HepG2 (cell line): ENCODE results near the gene NUAK2. TPM values are rescaled to one million over a fixed set of nuclear protein-coding genes. Genes with fewer than 3 reads are reported as not detected.

Experiments
- ATAC-seq: fragments of 200-7000 bp; cut with Tn5 transposase; 3 replicates; pipeline ENCODE4 v1.9.1; 2020; ENCODE audit warnings: mild to moderate bottlenecking, moderate library complexity
- BruUV-seq: library from RNA; stranded (reverse); fragments of 400-500 nt; replicated peaks from 2 replicates; lab custom pipeline; 2021; lab: Mats Ljungman, UMichigan
- CTCF ChIA-PET: fragments of 300-600 bp; formaldehyde crosslinking; extraction: SDS; loops from one replicate; lab custom pipeline; 2021; ENCODE audit warnings: low total read pairs, inconsistent platforms, low intra/inter-chr PET ratio; lab: Yijun Ruan, JAX
- POLR2A ChIA-PET: fragments of 350-600 bp; sonication (Branson Sonifier 250); formaldehyde crosslinking; loops from one replicate; lab custom pipeline; 2020; ENCODE audit warnings: antibody characterized with exemption, inconsistent platforms; lab: Yijun Ruan, JAX
- DNase-seq: peaks from one replicate; pipeline ENCODE4 v3.0.0-alpha.2; 2015; ENCODE audit warnings: low spot score
- FAIRE-seq: peaks from 3 replicates; lab custom pipeline; 2011; peaks lifted over from hg19 to GRCh38; lab: Jason Lieb, UNC
- H2AFZ ChIP-seq: one replicate; pipeline ENCODE4 v1.6.1; 2011; ENCODE audit warnings: low read length, inconsistent platforms
- H3K27ac ChIP-seq: fragments of 300-600 bp; 3 replicates; pipeline ENCODE4 v1.8.0; 2011; ENCODE audit warnings: mixed run types, mild to moderate bottlenecking, mixed read lengths, low read length, inconsistent platforms; ENCODE audit not compliant: insufficient read depth; ENCODE audit errors: extremely low read length
- H3K27me3 ChIP-seq, 2 experiments: fragments of 200-600 bp in 1 of 2; 2 replicates in 1 of 2; 3 replicates in 1 of 2; pipeline versions ENCODE4 v1.6.0 to v1.8.0; 2011; ENCODE audit warnings: low read length in 2 of 2, mild to moderate bottlenecking in 2 of 2, moderate library complexity in 2 of 2, inconsistent platforms in 1 of 2; ENCODE audit not compliant: insufficient read depth in 2 of 2, control insufficient read depth in 1 of 2
- H3K36me3 ChIP-seq, 2 experiments: fragments of 200-600 bp in 1 of 2; replicated peaks in 1 of 2; 2 replicates in 1 of 2; 3 replicates in 1 of 2; pipeline versions ENCODE4 v1.5.1 to v1.8.0; 2011; ENCODE audit warnings: low read length in 2 of 2, inconsistent platforms in 1 of 2; ENCODE audit not compliant: insufficient read depth in 2 of 2, control insufficient read depth in 1 of 2
- H3K4me1 ChIP-seq: 2 replicates; pipeline ENCODE4 v1.5.1; 2012; ENCODE audit warnings: low read length, inconsistent platforms; ENCODE audit not compliant: insufficient read depth
- H3K4me2 ChIP-seq: 2 replicates; pipeline ENCODE4 v1.6.0; 2011; ENCODE audit warnings: low read depth, low read length, inconsistent platforms
- H3K4me3 ChIP-seq, 3 experiments: fragments of 200-600 bp in 1 of 3; sonication (generic), shearing (Covaris generic) in 1 of 3; replicated peaks in 1 of 3; 2 replicates each; pipeline ENCODE4 v1.5.1; 2011 to 2016; ENCODE audit warnings: low read length in 3 of 3, inconsistent platforms in 2 of 3, low read depth in 2 of 3, mild to moderate bottlenecking in 2 of 3, control low read depth in 1 of 3, mixed read lengths in 1 of 3; ENCODE audit not compliant: insufficient read depth in 1 of 3
- H3K79me2 ChIP-seq: one replicate; pipeline ENCODE4 v1.6.1; 2011; ENCODE audit warnings: low read length, inconsistent platforms; ENCODE audit not compliant: insufficient read depth
- H3K9ac ChIP-seq: 2 replicates; pipeline ENCODE4 v1.6.0; 2011; ENCODE audit warnings: mild to moderate bottlenecking, low read depth, low read length, inconsistent platforms; ENCODE audit not compliant: insufficient read depth
- H3K9me3 ChIP-seq: 2 replicates; pipeline ENCODE4 v1.5.1; 2012; ENCODE audit warnings: mild to moderate bottlenecking, low read length
- H4K20me1 ChIP-seq: 2 replicates; pipeline ENCODE4 v1.6.0; 2011; ENCODE audit warnings: inconsistent platforms, mild to moderate bottlenecking, low read length, moderate library complexity; ENCODE audit not compliant: insufficient read depth
- AGO1 ChIP-seq: fragments of 200-400 bp; formaldehyde crosslinking; IDR thresholded peaks from 2 replicates; pipeline ENCODE4 v1.6.1; 2017; ENCODE audit warnings: mild to moderate bottlenecking, low read depth, low read length, moderate library complexity; ENCODE audit not compliant: poor library complexity, severe bottlenecking
- BCL3 ChIP-seq: sonication (generic); formaldehyde crosslinking; IDR thresholded peaks from 2 replicates; pipeline ENCODE4 v1.5.1; 2020; ENCODE audit warnings: mild to moderate bottlenecking, missing genetic modification reagents, moderate library complexity
- CBX5 ChIP-seq: sonication (generic); formaldehyde crosslinking; IDR thresholded peaks from 2 replicates; pipeline ENCODE4 v1.4.0; 2020; ENCODE audit warnings: missing genetic modification reagents, borderline replicate concordance
- CEBPG ChIP-seq: IDR thresholded peaks from 2 replicates; pipeline ENCODE4 v1.6.1; 2016
- E2F5 ChIP-seq: sonication (generic); formaldehyde crosslinking; conservative IDR thresholded peaks from 2 replicates; pipeline ENCODE4 v1.4.0; 2020; ENCODE audit warnings: missing genetic modification reagents
- GFI1 ChIP-seq: sonication (generic); formaldehyde crosslinking; IDR thresholded peaks from 2 replicates; pipeline ENCODE4 v1.5.0; 2020; ENCODE audit warnings: missing genetic modification reagents, mild to moderate bottlenecking, borderline replicate concordance
- HNRNPH1 ChIP-seq: fragments of 200-400 bp; formaldehyde crosslinking; optimal IDR thresholded peaks from 2 replicates; pipeline ENCODE3; 2017; ENCODE audit warnings: mild to moderate bottlenecking, low read depth, low read length
- NR1H2 ChIP-seq: sonication (generic); formaldehyde crosslinking; IDR thresholded peaks from 2 replicates; pipeline ENCODE4 v1.8.1; 2022; ENCODE audit warnings: low read depth, missing genetic modification reagents, borderline replicate concordance
- POLR2AphosphoS5 ChIP-seq: IDR thresholded peaks from 2 replicates; pipeline ENCODE4 v1.6.1; 2012; ENCODE audit warnings: low read depth, low read length
- POLR2G ChIP-seq: fragments of 200-400 bp; formaldehyde crosslinking; IDR thresholded peaks from 2 replicates; pipeline ENCODE4 v1.6.1; 2018; ENCODE audit warnings: mild to moderate bottlenecking, low read depth, low read length, moderate library complexity
- RNF2 ChIP-seq: fragments of 450-650 bp; conservative IDR thresholded peaks from 2 replicates; pipeline ENCODE4 v1.6.1; 2016; ENCODE audit warnings: low read depth
- TARDBP ChIP-seq: sonication (generic); formaldehyde crosslinking; IDR thresholded peaks from 2 replicates; pipeline ENCODE4 v1.8.0; 2022; ENCODE audit warnings: mild to moderate bottlenecking, missing genetic modification reagents
- TRIM24 ChIP-seq: sonication (generic); formaldehyde crosslinking; IDR thresholded peaks from 2 replicates; pipeline ENCODE4 v1.8.0; 2022; ENCODE audit warnings: mild to moderate bottlenecking, missing genetic modification reagents
- WIZ ChIP-seq: sonication (generic); formaldehyde crosslinking; IDR thresholded peaks from 2 replicates; pipeline ENCODE4 v1.5.1; 2020; ENCODE audit warnings: mild to moderate bottlenecking, missing genetic modification reagents
- ZFP41 ChIP-seq: sonication (generic); formaldehyde crosslinking; IDR thresholded peaks from 2 replicates; pipeline ENCODE4 v1.4.0; 2020; ENCODE audit warnings: mild to moderate bottlenecking, missing genetic modification reagents, borderline replicate concordance
- ZNF354B ChIP-seq: sonication (generic); formaldehyde crosslinking; IDR thresholded peaks from 2 replicates; pipeline ENCODE4 v1.8.0; 2022; ENCODE audit warnings: mild to moderate bottlenecking, missing genetic modification reagents
- ZNF878 ChIP-seq: sonication (generic); formaldehyde crosslinking; IDR thresholded peaks from 2 replicates; pipeline ENCODE4 v1.8.1; 2023; ENCODE audit warnings: mild to moderate bottlenecking, missing genetic modification reagents, moderate library complexity
- ZSCAN31 ChIP-seq: sonication (generic); formaldehyde crosslinking; IDR thresholded peaks from 2 replicates; pipeline ENCODE4 v1.5.0; 2020; ENCODE audit warnings: low read depth, mild to moderate bottlenecking, missing genetic modification reagents
- WGBS: methylation state at CpG from one replicate; pipeline ENCODE4 v1.1.6; 2017; ENCODE audit warnings: low lambda C conversion rate; 5-methylcytosine and 5-hydroxymethylcytosine counted together
- in situ Hi-C: cut with HindIII; loops from 2 replicates; pipeline ENCODE4 v1.10.0; 2017; ENCODE audit warnings: low pct_unique_long_range_greater_than_20kb; ENCODE audit not compliant: extremely low pct_ligation_motif_present
- intact Hi-C: fragments of 100-400 bp; cut with micrococcal nuclease; formaldehyde crosslinking; loops from one replicate; pipeline ENCODE4 v1.10.0; 2022; ENCODE audit not compliant: unreplicated experiment
- polyA plus RNA-seq, 8 experiments: library from polyadenylated mRNA; depleted of rRNA in 3 of 8; stranded (reverse) in 7 of 8; unstranded in 1 of 8; fragments of >200 nt; fragmentation: Illumina TruSeq in 4 of 8; extraction: Trizol in 4 of 8; gene quantifications; 2 replicates each; pipeline versions ENCODE4 v1.2.1 to v1.2.3, GENCODE V29; 2011 to 2016; ENCODE audit warnings: low read depth in 4 of 8, missing spikeins in 1 of 8, mixed read lengths in 1 of 8; ENCODE audit not compliant: insufficient read depth in 1 of 8
- total RNA-seq, 5 experiments: library from RNA; depleted of rRNA; stranded (reverse); fragments of >200 nt; fragmentation: Illumina TruSeq; extraction: Trizol; gene quantifications; 2 replicates each; pipeline ENCODE4 v1.2.3, GENCODE V29; 2016; ENCODE audit warnings: low read depth in 1 of 5
- TF ChIP-seq, protein P1 (sequence below): sonication (generic); formaldehyde crosslinking; IDR thresholded peaks from 2 replicates; pipeline ENCODE4 v1.4.0; 2020; ENCODE audit warnings: mild to moderate bottlenecking, low read depth, missing genetic modification reagents
- TF ChIP-seq, protein P2 (sequence below): sonication (generic); formaldehyde crosslinking; IDR thresholded peaks from 2 replicates; pipeline ENCODE4 v1.4.0; 2020; ENCODE audit warnings: mild to moderate bottlenecking, low read depth, missing genetic modification reagents

Gene NUAK2
- total and polyA plus RNA-seq, 2 of the 13 experiments (the other 11 are each of a cell fraction or from before 2014, with no cell fraction given), result 0.75 to 1.1 TPM

- H3K4me3 ChIP-seq, result peak overlapping the region in 1 of 3 experiments; percentile 25; a peak in 2 of 6 replicates
- H3K36me3 ChIP-seq, result no peaks in the 10 kb centered on the region
- H3K27ac ChIP-seq, result peak overlapping the region; percentile 15
- H3K4me1 ChIP-seq, result peaks cover 53% of the 10 kb centered on the region
- no peak overlapping the region for H2AFZ ChIP-seq
- in situ Hi-C loops (no loop called here), intact Hi-C loops (loop anchor here (1.0 kb wide), 1 partner anchor 37 kb away; the partner anchor contains the start of gene NUAK2)
- H3K27me3 ChIP-seq, result no peaks in the 10 kb centered on the region
- peak; percentile 96 for FAIRE-seq
- H4K20me1 ChIP-seq, result no peaks in the 10 kb centered on the region
- H3K79me2 ChIP-seq, result no peaks in the 10 kb centered on the region
- WGBS, result 0% methylated on average over 2 of the region's 7 CpGs
- H3K9me3 ChIP-seq, result no peaks in the 10 kb centered on the region
- H3K9ac ChIP-seq, result 0 out of 2 replicates have a peak overlapping the region, but pooled peaks have one; percentile 11
- ATAC-seq, result peak; percentile 96
- peak; percentile 97 for DNase-seq
- BruUV-seq, result no TSS peak
- ChIA-PET CTCF (interaction anchor here (1.7 kb wide), 1 partner anchor 11 kb away, joined by 4 read pairs; no protein-coding TSS in a partner anchor), POLR2A (interaction anchor here (1.1 to 4.2 kb wide), 8 partner anchors 9 to 165 kb away, joined by 3 to 38 read pairs (median 5); partner anchors contain the start of gene NUAK2)
- H3K4me2 ChIP-seq, result peak overlapping the region; percentile 51
- TF ChIP-seq ZNF354B, result no peak
- TF ChIP-seq TARDBP (CRISPR knock-in tag), result peak; percentile 95
- TF ChIP-seq CEBPG, result peak; percentile 97
- no peak for TF ChIP-seq TRIM24 (CRISPR knock-in tag)
- TF ChIP-seq CBX5 (CRISPR knock-in tag), result peak; percentile 94; the same call in 1 of the 2 replicates
- TF ChIP-seq ZFP41 (CRISPR knock-in tag), result no peak
- TF ChIP-seq E2F5 (CRISPR knock-in tag), result no peak
- TF ChIP-seq, protein P1, sequence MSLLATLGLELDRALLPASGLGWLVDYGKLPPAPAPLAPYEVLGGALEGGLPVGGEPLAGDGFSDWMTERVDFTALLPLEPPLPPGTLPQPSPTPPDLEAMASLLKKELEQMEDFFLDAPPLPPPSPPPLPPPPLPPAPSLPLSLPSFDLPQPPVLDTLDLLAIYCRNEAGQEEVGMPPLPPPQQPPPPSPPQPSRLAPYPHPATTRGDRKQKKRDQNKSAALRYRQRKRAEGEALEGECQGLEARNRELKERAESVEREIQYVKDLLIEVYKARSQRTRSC (CRISPR knock-in tag), result no peak
- TF ChIP-seq RNF2, result no peak
- no peak for TF ChIP-seq ZNF878 (CRISPR knock-in tag)
- TF ChIP-seq, protein P2, sequence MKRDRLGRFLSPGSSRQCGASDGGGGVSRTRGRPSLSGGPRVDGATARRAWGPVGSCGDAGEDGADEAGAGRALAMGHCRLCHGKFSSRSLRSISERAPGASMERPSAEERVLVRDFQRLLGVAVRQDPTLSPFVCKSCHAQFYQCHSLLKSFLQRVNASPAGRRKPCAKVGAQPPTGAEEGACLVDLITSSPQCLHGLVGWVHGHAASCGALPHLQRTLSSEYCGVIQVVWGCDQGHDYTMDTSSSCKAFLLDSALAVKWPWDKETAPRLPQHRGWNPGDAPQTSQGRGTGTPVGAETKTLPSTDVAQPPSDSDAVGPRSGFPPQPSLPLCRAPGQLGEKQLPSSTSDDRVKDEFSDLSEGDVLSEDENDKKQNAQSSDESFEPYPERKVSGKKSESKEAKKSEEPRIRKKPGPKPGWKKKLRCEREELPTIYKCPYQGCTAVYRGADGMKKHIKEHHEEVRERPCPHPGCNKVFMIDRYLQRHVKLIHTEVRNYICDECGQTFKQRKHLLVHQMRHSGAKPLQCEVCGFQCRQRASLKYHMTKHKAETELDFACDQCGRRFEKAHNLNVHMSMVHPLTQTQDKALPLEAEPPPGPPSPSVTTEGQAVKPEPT (CRISPR knock-in tag), result 0 out of 2 replicates have a peak, but pooled peaks have one; percentile 42
- no peak for TF ChIP-seq AGO1
- TF ChIP-seq BCL3, result no peak
- TF ChIP-seq GFI1 (CRISPR knock-in tag), result peak; percentile 53; the same call in 1 of the 2 replicates
- TF ChIP-seq HNRNPH1, result peak; percentile 52
- TF ChIP-seq POLR2G, result no peak
- TF ChIP-seq WIZ (CRISPR knock-in tag), result no peak
- no peak for TF ChIP-seq NR1H2 (CRISPR knock-in tag)
- no peak for TF ChIP-seq ZSCAN31 (CRISPR knock-in tag)
- no peak for TF ChIP-seq POLR2AphosphoS5
Measured at GRCh38 chr1:205284420-205285144, 37.0 kb downstream of the NUAK2 start.
